ENCODE measurements around the gene COQ8A.

- no peak for TF ChIP-seq POLR2AphosphoS5 (IDR thresholded peaks at IDR 0.05; ENCODE audit: low read depth, low read length)
- TF ChIP-seq POLR2A (IDR thresholded peaks at IDR 0.05; ENCODE audit: low read depth, low read length): no peak
These were observed 24.5 kb upstream of the COQ8A start for GRCh38 chr1:226915672-226915995.
